ENCODE measurements around the gene GPBAR1.
"Not testable (repeated sequence)": the region's sequence is repeated elsewhere in the genome, so short reads cannot be mapped to it uniquely, and the experiment has no call there.

The GPBAR1 gene

GRCh38 chr2:218264773-218265561 lies 4.2 kb downstream of the GPBAR1 start:
- no peak for DNase-seq
- in situ Hi-C loops (cut with MboI; ENCODE audit: low pct_unique_long_range_greater_than_20kb, low sequenced_read_pairs): no loop called here

DNA sequence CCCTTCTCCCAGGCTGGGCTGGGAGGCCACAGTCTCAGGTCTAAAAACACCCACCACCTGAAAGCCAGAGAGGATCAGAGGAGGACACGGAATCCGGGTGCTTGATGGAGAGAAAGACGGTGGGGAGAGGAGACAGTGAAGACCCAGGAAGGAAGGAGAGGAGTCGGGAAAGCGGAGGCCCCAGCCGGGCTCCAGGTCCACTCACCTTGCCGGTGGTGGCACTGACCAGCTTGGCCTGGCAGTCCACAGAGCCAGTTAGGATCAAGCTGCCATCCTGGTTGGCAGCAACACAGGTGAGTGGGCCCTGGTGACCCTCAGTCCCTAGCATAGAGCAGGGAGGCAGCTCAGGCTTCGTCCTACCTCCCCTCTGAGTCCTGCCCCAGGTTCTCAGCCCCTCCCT lies 4.8 kb downstream of the GPBAR1 start:
- in situ Hi-C loops (cut with MboI; ENCODE audit: low pct_unique_long_range_greater_than_20kb, low sequenced_read_pairs): no loop called here
- DNase-seq: no peak

GRCh38 chr2:218266316-218266979 lies 5.6 kb downstream of the GPBAR1 start:
- DNase-seq: no peak
- in situ Hi-C loops (cut with MboI; ENCODE audit: low pct_unique_long_range_greater_than_20kb, low sequenced_read_pairs): no loop called here

- DNase-seq: no peak
Measured at GRCh38 chr2:218267259-218267658, 6.4 kb downstream of the GPBAR1 start.

GRCh38 chr2:218269900-218270720 lies 9.3 kb downstream of the GPBAR1 start, which contains the start of the genes AAMP and PNKD:
Gene AAMP, minus strand, starts transcription at chr2:218270137. Its CDS starts 51 bp downstream, at chr2:218270086.
Gene PNKD, plus strand, starts transcription at chr2:218270519. Its CDS starts 17 bp downstream, at chr2:218270536.
- in situ Hi-C loops (cut with MboI; ENCODE audit: low pct_unique_long_range_greater_than_20kb, low sequenced_read_pairs): no loop called here
- DNase-seq: peak; percentile 100

More at GRCh38 chr2:218267259-218267658, 6.4 kb downstream of the GPBAR1 start:
- in situ Hi-C loops (cut with MboI; ENCODE audit: low pct_unique_long_range_greater_than_20kb, low sequenced_read_pairs): no loop called here

GRCh38 chr2:218270721-218271486 lies 10.1 kb downstream of the GPBAR1 start:
- no peak for DNase-seq
- in situ Hi-C loops (cut with MboI; ENCODE audit: low pct_unique_long_range_greater_than_20kb, low sequenced_read_pairs): no loop called here

GRCh38 chr2:218271487-218271797 lies 10.6 kb downstream of the GPBAR1 start:
- DNase-seq: no peak
- in situ Hi-C loops (cut with MboI; ENCODE audit: low pct_unique_long_range_greater_than_20kb, low sequenced_read_pairs): no loop called here

GRCh38 chr2:218271865-218272530 lies 11.2 kb downstream of the GPBAR1 start:
- DNase-seq: no peak
- in situ Hi-C loops (cut with MboI; ENCODE audit: low pct_unique_long_range_greater_than_20kb, low sequenced_read_pairs): no loop called here

- in situ Hi-C loops (cut with MboI; ENCODE audit: low pct_unique_long_range_greater_than_20kb, low sequenced_read_pairs): no loop called here
- peak; percentile 90 for DNase-seq
Measured at GRCh38 chr2:218272531-218273212, 11.9 kb downstream of the GPBAR1 start.

DNA sequence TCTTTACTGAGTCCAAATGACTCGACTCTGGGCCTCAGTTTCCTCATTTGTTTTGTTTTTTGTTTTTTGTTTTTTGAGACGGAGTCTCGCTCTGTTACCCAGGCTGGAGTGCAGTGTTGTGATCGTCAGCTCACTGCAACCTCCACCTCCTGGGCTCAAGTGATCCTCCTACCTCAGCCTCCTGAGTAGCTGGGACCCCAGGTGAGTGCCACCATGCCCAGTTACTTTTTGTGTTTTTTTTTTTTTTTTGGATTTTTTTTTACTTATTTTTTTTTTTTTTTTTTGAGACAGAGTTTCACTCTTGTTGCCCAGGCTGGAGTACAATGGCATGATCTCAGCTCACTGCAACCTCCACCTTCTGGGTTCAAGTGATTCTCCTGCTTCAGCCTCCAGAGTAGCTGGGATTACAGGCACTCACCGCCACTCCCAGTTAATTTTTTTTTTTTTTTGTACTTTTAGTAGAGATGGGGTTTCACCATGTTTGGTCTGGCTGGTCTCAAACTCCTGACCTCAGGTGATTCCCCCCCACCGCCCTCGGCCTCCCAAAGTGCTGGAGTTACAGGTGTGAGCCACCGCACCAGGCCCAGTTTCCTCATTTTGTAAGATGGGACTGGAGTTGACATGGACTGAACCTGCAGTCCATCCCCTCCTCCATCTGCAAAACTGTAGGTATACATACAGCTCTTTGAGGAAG lies 12.5 kb downstream of the GPBAR1 start:
- DNase-seq; in situ Hi-C loops (cut with MboI; ENCODE audit: low pct_unique_long_range_greater_than_20kb, low sequenced_read_pairs): not testable (repeated sequence)

DNA sequence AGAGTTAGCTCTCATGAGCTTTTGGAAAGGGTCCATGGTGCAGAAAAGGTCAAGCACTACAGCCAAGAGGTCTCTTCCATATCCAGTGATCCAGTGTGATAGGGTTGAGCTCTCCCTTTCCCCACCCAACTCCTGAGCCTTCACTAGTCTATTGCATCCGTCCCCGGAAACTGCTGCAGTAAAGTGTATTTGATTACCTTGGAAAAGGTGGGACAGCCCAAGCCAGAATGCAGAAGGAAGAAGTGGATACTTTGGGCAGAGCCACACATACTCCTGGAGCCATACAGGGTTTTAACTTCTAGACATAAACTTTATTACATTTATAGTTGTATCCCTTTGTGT lies 13.1 kb downstream of the GPBAR1 start:
- DNase-seq: no peak
- in situ Hi-C loops (cut with MboI; ENCODE audit: low pct_unique_long_range_greater_than_20kb, low sequenced_read_pairs): no loop called here

- DNase-seq: no peak
- in situ Hi-C loops (cut with MboI; ENCODE audit: low pct_unique_long_range_greater_than_20kb, low sequenced_read_pairs): no loop called here
Measured at GRCh38 chr2:218274586-218274985, 13.8 kb downstream of the GPBAR1 start.

DNA sequence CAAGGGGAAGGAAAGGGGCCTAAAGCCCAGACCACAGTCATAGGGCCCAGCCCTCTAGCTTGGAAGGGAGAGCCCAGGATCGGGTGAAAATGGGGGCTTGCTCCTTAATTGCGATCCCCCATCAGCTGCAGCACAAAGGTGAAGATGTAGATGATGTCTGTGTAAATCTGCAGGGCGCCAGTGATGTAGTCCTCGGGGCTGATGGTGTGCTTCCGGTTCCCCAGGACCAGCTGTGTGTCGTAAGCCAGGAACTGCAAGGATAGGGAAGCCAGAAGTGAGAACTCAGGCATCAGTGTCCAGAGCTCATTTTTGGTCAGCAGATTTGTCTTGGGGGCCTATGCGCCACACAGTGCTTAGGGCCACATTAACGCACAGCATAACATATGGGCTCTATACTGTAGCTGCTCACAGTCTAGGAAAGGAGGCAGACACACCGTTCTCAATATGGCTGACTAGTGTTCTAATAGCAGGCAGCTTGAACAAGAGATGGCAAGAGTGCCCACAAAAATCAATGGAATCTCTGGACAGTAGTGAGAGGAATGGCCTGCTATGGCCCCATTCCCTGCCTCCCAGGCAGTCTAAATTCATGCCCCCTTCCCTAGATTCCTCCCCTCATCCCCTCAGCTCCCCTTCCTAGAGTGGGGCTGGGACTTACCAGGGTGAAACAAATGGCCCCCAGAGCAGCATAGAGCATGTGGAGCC lies 14.7 kb downstream of the GPBAR1 start:
- no peak for DNase-seq
- in situ Hi-C loops (cut with MboI; ENCODE audit: low pct_unique_long_range_greater_than_20kb, low sequenced_read_pairs): no loop called here

- DNase-seq: no peak
- in situ Hi-C loops (cut with MboI; ENCODE audit: low pct_unique_long_range_greater_than_20kb, low sequenced_read_pairs): no loop called here
Measured at GRCh38 chr2:218276986-218277755, 16.4 kb downstream of the GPBAR1 start.

GRCh38 chr2:218277921-218278320 lies 17.1 kb downstream of the GPBAR1 start:
- no peak for DNase-seq
- in situ Hi-C loops (cut with MboI; ENCODE audit: low pct_unique_long_range_greater_than_20kb, low sequenced_read_pairs): no loop called here

GRCh38 chr2:218278531-218279360 lies 17.9 kb downstream of the GPBAR1 start:
- in situ Hi-C loops (cut with MboI; ENCODE audit: low pct_unique_long_range_greater_than_20kb, low sequenced_read_pairs): no loop called here

More at GRCh38 chr2:218278531-218279360, 17.9 kb downstream of the GPBAR1 start:
- no peak for DNase-seq
